Liver (tissue), 9 donors: ENCODE measurements around the gene C16orf74. TPM values are rescaled to one million over a fixed set of nuclear protein-coding genes. Genes with fewer than 3 reads are reported as not detected.

Experiments used
- DNase-seq: peaks from one replicate; pipeline ENCODE4 v3.0.0-alpha.2; 2017; ENCODE audit warnings: low spot score
- H3K27ac ChIP-seq, 2 donors: one replicate each; pipeline ENCODE4 v1.7.0; 2013; ENCODE audit warnings: inconsistent platforms in 2 of 2, low read length in 2 of 2, control low read depth in 1 of 2, low read depth in 1 of 2, mild to moderate bottlenecking in 1 of 2
- H3K27me3 ChIP-seq, 4 donors: one replicate each; pipeline versions ENCODE4 v1.6.1 to v1.7.0; 2013; ENCODE audit warnings: low read length in 3 of 4, inconsistent platforms in 1 of 4, mild to moderate bottlenecking in 1 of 4, moderate library complexity in 1 of 4; ENCODE audit not compliant: control insufficient read depth in 4 of 4, insufficient read depth in 4 of 4
- H3K36me3 ChIP-seq, 4 donors: one replicate each; pipeline versions ENCODE4 v1.6.1 to v1.7.0; 2013; ENCODE audit warnings: low read length in 3 of 4, mild to moderate bottlenecking in 3 of 4, low read depth in 1 of 4, moderate library complexity in 1 of 4; ENCODE audit not compliant: control insufficient read depth in 4 of 4, insufficient read depth in 3 of 4
- H3K4me1 ChIP-seq, 4 donors: one replicate each; pipeline versions ENCODE4 v1.6.1 to v1.7.0; 2013; ENCODE audit warnings: low read length in 3 of 4, mild to moderate bottlenecking in 3 of 4, moderate library complexity in 1 of 4; ENCODE audit not compliant: control insufficient read depth in 4 of 4, insufficient read depth in 4 of 4
- H3K4me3 ChIP-seq, 3 donors: one replicate each; pipeline versions ENCODE4 v1.6.1 to v1.7.0; 2013; ENCODE audit warnings: low read length in 3 of 3, control low read depth in 1 of 3, low read depth in 1 of 3, mild to moderate bottlenecking in 1 of 3
- H3K9ac ChIP-seq, 2 donors: one replicate each; pipeline ENCODE4 v1.7.0; 2013; ENCODE audit warnings: low read length in 2 of 2, mild to moderate bottlenecking in 2 of 2, moderate library complexity in 2 of 2, control low read depth in 1 of 2, low read depth in 1 of 2
- H3K9me3 ChIP-seq, 4 donors: one replicate each; pipeline versions ENCODE4 v1.6.1 to v1.7.0; 2013; ENCODE audit warnings: low read length in 3 of 4; ENCODE audit not compliant: control insufficient read depth in 4 of 4
- ATF3 ChIP-seq: IDR thresholded peaks from 2 replicates; pipeline ENCODE4 v1.6.1; 2016; ENCODE audit warnings: antibody characterized with exemption
- CTCF ChIP-seq: fragments of 150-350 bp; IDR thresholded peaks from 2 replicates; pipeline ENCODE4 v1.5.1; 2017; ENCODE audit warnings: improper control_type of control experiment, low read depth, low read length; ENCODE audit not compliant: missing input control
- EGR1 ChIP-seq, 2 donors: IDR thresholded peaks; 2 replicates each; pipeline ENCODE4 v1.6.1; 2016 to 2018; ENCODE audit warnings: antibody characterized with exemption in 2 of 2, low read depth in 2 of 2
- FOXA1 ChIP-seq: IDR thresholded peaks from 2 replicates; pipeline ENCODE4 v1.6.1; 2016; ENCODE audit warnings: antibody characterized with exemption
- FOXA2 ChIP-seq: IDR thresholded peaks from 2 replicates; pipeline ENCODE4 v1.6.1; 2016; ENCODE audit warnings: antibody characterized with exemption
- GABPA ChIP-seq, 2 donors: IDR thresholded peaks in 1 of 2; conservative IDR thresholded peaks in 1 of 2; 2 replicates each; pipeline ENCODE4 v1.6.1; 2016; ENCODE audit warnings: antibody characterized with exemption in 2 of 2, mild to moderate bottlenecking in 1 of 2, moderate library complexity in 1 of 2
- HNF4A ChIP-seq, 2 donors: conservative IDR thresholded peaks; 2 replicates each; pipeline ENCODE4 v1.6.1; 2016; ENCODE audit warnings: antibody characterized with exemption in 2 of 2, mild to moderate bottlenecking in 2 of 2
- HNF4G ChIP-seq: IDR thresholded peaks from 2 replicates; pipeline ENCODE4 v1.6.1; 2016; ENCODE audit warnings: antibody characterized with exemption
- JUND ChIP-seq, 2 donors: IDR thresholded peaks; 2 replicates each; pipeline ENCODE4 v1.6.1; 2016; ENCODE audit warnings: antibody characterized with exemption in 2 of 2
- MAX ChIP-seq: IDR thresholded peaks from 2 replicates; pipeline ENCODE4 v1.6.1; 2016; ENCODE audit warnings: antibody characterized with exemption
- NR2F2 ChIP-seq: IDR thresholded peaks from 2 replicates; pipeline ENCODE4 v1.6.1; 2016; ENCODE audit warnings: antibody characterized with exemption
- RAD21 ChIP-seq, 2 donors: IDR thresholded peaks; 2 replicates each; pipeline ENCODE4 v1.6.1; 2016; ENCODE audit warnings: antibody characterized with exemption in 2 of 2, mild to moderate bottlenecking in 2 of 2
- REST ChIP-seq: IDR thresholded peaks from 2 replicates; pipeline ENCODE4 v1.6.1; 2016; ENCODE audit warnings: antibody characterized with exemption, mild to moderate bottlenecking
- RXRA ChIP-seq, 2 donors: IDR thresholded peaks; 2 replicates each; pipeline ENCODE4 v1.6.1; 2017 to 2018; ENCODE audit warnings: antibody characterized with exemption in 2 of 2, mild to moderate bottlenecking in 1 of 2
- SP1 ChIP-seq: IDR thresholded peaks from 2 replicates; pipeline ENCODE4 v1.6.1; 2018; ENCODE audit warnings: antibody characterized with exemption, mild to moderate bottlenecking
- TAF1 ChIP-seq: conservative IDR thresholded peaks from 2 replicates; pipeline ENCODE4 v1.6.1; 2016; ENCODE audit warnings: antibody characterized with exemption, mild to moderate bottlenecking
- YY1 ChIP-seq: IDR thresholded peaks from 2 replicates; pipeline ENCODE4 v1.6.1; 2016; ENCODE audit warnings: antibody characterized with exemption, mild to moderate bottlenecking
- ZBTB33 ChIP-seq: IDR thresholded peaks from 2 replicates; pipeline ENCODE4 v1.6.1; 2016; ENCODE audit warnings: antibody characterized with exemption
- WGBS: extraction: QIAGEN DNeasy Blood & Tissue Kit; methylation state at CpG from one replicate; pipeline ENCODE4 v1.1.7; 2013; 5-methylcytosine and 5-hydroxymethylcytosine counted together
- polyA plus RNA-seq, 2 donors: library from polyadenylated mRNA; stranded (reverse) in 1 of 2; unstranded in 1 of 2; fragments of 200-250 nt in 1 of 2; fragments of >200 nt in 1 of 2; fragmentation: Nextera tagmentation in 1 of 2; extraction: Ambion mirVana in 1 of 2; gene quantifications; one replicate each; pipeline versions ENCODE4 v1.2.1 to v1.2.3, GENCODE V29; 2013 to 2015
- total RNA-seq, 2 donors: library from RNA; depleted of rRNA; stranded (reverse); fragments of >200 nt; gene quantifications; one replicate each; pipeline ENCODE4 v1.2.3, GENCODE V29; 2014
- donor health status: healthy.
- donor health status: healthy.
- donor health status: healthy.
- donor health status: healthy.
- donor health status: healthy.

C16orf74 gene
- total and polyA plus RNA-seq, 4 donors = 0.37 to 0.75 (median 0.43) TPM

- Histone ChIP-seq H3K9ac (peak overlapping the region in 1 of 2 donors; percentile 11), H3K4me1 (peaks cover 8 to 29% (median 29%) of the 10 kb centered on the region in 4 donors), H3K27ac (peak overlapping the region; percentile 74 to 81), H3K36me3 (peaks cover 0 to 34% (median 28%) of the 10 kb centered on the region in 4 donors), H3K27me3 (no peaks in the 10 kb centered on the region), H3K4me3 (no peak overlapping the region), H3K9me3 (no peaks in the 10 kb centered on the region)
- peak in 1 of 2 donors; percentile 81 for TF ChIP-seq JUND (IDR thresholded peaks at IDR 0.05)
- peak; percentile 81 to 93 for TF ChIP-seq HNF4A (conservative IDR thresholded peaks at IDR 0.05)
- TF ChIP-seq EGR1 (IDR thresholded peaks at IDR 0.05; ENCODE audit: low read depth in 2 of 2) = peak; percentile 94 to 99
- TF ChIP-seq MAX = peak; percentile 90
- TF ChIP-seq HNF4G = no peak
- no peak for TF ChIP-seq CTCF
- TF ChIP-seq RXRA (IDR thresholded peaks at IDR 0.05) = peak; percentile 91 to 98
- TF ChIP-seq SP1 = peak; percentile 77
- peak; percentile 76 for TF ChIP-seq FOXA1
- TF ChIP-seq ZBTB33 = peak; percentile 75
- peak; percentile 53 to 57 for TF ChIP-seq RAD21 (IDR thresholded peaks at IDR 0.05)
- peak; percentile 81 for TF ChIP-seq FOXA2
- TF ChIP-seq TAF1 = no peak
- TF ChIP-seq NR2F2 = peak; percentile 68
- peak; percentile 59 for TF ChIP-seq YY1
- peak in 1 of 2 donors; percentile 47 for TF ChIP-seq GABPA (IDR thresholded peaks at IDR 0.05 in 1 of 2, conservative IDR thresholded peaks at IDR 0.05 in 1 of 2)
- TF ChIP-seq REST = peak; percentile 65
- no peak for TF ChIP-seq ATF3
- peak; percentile 74 for DNase-seq
- 40% methylated on average over 19 of the region's 19 CpGs for WGBS
These were observed 77.1 kb downstream of the C16orf74 start for GRCh38 chr16:85673529-85674417.
